GM19328 (cell line): ENCODE data around the gene ARRB2.
"Not testable (repeated sequence)": the region's sequence is repeated elsewhere in the genome, so short reads cannot be mapped to it uniquely, and the experiment has no call there.

Source experiments
- ATAC-seq: cut with Tn5 transposase; IDR thresholded peaks from one replicate; pipeline ENCODE4 v1.9.1; 2021; ENCODE audit warnings: mild to moderate bottlenecking, moderate library complexity; ENCODE audit not compliant: unreplicated experiment

The ARRB2 gene

DNA sequence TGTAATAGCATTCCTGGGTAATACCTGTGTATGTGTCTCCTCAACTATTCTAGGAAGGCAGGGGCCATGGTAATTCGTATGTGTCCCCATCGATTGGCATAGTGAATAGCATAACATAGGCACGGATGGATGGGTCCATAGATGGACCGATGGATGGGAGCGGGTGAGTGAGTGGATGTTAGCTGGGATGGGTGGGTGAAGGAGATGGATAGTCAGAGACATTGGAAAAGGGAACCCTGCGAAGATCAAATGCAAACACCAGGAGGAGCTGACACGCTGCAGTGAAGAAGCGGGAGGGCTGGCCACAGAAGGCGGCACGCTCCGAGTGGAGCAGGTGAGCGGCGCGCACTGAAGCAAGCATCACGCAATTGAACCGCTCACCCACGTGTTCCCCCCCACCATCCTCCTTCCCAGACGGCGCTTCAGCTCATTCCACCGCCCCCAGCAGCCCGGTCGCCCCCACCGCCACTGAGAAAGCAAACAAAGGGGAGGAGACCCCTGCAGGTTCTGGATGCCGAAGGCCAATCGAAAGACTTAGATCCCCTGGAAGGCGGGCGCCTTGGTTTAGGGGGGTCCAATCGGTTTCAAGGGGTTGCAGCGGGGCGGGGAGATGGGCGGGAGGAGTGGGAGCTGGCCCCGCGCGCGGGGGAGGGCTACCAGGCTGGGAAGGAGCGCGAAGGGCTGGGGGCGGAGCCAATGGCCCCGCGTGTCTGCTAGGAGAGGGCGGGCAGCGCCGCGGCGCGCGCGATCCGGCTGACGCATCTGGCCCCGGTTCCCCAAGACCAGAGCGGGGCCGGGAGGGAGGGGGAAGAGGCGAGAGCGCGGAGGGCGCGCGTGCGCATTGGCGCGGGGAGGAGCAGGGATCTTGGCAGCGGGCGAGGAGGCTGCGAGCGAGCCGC is at the start of gene ARRB2:
TSS of gene ARRB2 (plus strand) at position 839 of the 899 bp plus-strand sequence. CDS start 90 bp downstream, outside the sequence.
- peak; percentile 82 for ATAC-seq

DNA sequence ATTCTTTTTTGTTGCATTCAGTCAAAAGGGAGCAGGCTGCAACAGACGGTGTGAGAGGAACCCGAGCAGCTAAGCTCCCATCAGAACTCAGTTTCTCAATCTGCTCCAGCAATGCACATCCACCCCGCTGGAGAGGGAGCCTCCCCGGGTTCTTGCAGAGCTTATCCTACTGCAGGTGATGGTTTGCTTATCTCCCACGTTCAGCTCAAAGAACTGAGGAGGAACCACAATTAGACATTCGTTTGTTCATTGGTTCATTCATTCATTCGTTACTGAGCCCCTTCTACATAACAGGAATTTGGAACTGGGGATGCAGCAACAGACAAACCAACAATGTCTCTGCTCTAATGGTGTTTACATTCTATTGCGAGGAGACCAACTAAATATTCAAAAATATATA is 46.7 kb upstream of the ARRB2 start:
- no peak for ATAC-seq

- ATAC-seq = no peak
Measured at GRCh38 chr17:4664230-4664629, 46.2 kb upstream of the ARRB2 start.

GRCh38 chr17:4665027-4665426 is 45.4 kb upstream of the ARRB2 start:
- ATAC-seq = no peak

GRCh38 chr17:4666296-4666695 is 44.1 kb upstream of the ARRB2 start:
- ATAC-seq = no peak

GRCh38 chr17:4667166-4667565 is 43.3 kb upstream of the ARRB2 start:
- no peak for ATAC-seq

DNA sequence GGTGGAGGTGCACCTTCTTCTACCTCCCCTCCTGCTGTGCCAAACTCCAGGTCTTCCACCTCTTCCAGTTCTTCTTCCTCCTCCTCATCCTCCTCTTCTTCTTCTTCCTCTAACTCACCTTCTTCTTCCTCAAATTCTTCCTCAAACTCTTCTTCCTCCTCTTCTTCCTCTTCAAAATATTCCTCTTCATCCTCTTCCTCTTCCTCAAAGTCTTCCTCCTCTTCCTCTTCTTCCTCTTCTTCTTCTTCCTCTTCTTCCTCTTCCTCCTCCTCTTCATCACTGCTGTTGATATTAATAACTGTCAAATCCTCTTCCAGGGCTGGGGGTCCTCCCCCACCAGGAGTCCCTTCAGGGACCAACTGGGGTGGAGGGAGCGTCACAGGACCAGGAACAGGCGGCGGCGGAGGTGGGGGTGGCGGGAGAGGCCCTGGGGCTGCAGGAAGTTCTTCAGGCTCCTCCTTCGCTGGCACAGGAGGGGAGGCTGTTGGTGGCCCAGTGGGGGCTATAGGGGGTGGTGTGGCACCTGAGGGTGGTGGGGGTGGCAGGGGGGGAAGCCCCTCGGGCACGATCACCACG is 38.3 kb upstream of the ARRB2 start:
- ATAC-seq = no peak

- no peak for ATAC-seq
Measured at GRCh38 chr17:4672751-4673150, 37.7 kb upstream of the ARRB2 start.

GRCh38 chr17:4673169-4673568 is 37.3 kb upstream of the ARRB2 start:
- ATAC-seq = no peak

DNA sequence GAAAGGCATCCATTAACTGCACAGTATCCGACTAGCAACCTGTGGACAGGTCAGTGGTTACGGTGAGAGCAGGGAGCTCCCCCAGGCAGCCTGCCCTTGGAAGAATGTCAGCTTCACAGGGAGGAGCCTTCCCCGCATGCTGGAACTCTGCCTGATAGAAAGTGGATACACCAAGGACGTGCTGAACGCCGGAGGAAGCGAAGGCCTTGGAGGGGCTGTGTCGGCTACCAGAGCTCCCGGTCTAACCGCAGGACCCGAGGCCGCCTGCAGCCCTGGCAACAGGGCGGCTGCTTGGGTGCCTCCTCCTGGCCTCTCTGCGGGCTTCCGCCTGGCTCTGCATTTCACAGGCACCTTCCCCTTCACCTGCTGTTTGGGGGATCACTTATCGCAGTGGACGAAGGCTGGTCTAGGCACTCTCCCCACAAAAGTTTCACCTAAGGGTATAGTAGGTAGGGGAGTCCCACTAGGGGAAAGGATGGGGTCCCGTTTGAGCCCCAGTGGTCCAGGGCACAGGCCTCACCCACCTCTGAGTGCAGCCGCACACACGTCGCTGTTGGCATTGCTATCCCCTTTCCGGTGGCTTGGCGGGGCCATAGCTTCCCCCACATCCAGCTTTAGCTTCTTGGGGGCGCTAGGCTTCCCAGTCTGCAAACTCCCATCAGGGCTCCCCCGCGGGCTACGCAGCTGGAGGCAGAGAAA is 36.3 kb upstream of the ARRB2 start:
- ATAC-seq = no peak

DNA sequence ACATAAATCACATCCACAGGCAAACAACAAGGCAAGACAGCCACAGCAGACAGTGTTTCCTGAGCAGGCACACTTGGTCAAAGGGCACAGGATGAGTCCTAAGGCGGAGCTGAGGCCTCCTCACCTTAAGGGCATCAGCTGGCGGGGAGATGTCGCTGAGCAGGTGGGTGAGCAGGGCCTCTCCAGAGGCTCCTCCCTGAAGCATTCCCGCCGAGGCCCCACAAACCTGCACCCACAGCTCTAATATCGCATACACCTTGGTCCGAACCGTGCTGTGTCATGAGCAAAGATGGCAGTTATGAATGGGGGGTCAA is 35.8 kb upstream of the ARRB2 start:
- no peak for ATAC-seq

- no peak for ATAC-seq
Measured at GRCh38 chr17:4675791-4676190, 34.6 kb upstream of the ARRB2 start.

- no peak for ATAC-seq
Measured at GRCh38 chr17:4676791-4677190, 33.6 kb upstream of the ARRB2 start.

DNA sequence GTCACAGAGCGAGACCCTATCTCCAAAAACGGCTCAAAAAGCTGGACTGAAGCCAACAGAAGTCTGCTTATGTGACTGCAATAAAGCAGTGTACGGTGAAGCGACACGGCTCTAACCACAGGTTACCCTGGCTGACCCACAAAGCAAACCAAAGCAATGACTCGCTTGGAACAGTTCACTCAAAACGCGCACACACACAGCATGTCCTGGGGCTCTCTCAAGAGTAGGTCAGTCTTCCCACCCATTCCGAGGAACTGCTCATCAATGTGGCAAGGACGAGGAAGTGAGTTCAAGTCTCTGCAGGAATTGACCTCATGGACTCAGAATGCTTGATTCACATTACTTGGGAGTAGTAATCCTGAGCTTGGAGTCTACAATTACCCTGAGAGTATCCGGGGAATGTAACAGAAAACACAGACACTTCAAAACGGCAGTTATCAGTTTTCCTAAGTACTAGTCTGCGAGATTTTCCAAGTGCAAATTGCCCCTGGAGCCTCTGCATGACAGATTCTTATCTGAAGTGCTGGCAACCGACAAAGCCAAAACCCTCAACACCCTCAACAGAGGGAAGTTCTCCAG is 31.9 kb upstream of the ARRB2 start:
- no peak for ATAC-seq

DNA sequence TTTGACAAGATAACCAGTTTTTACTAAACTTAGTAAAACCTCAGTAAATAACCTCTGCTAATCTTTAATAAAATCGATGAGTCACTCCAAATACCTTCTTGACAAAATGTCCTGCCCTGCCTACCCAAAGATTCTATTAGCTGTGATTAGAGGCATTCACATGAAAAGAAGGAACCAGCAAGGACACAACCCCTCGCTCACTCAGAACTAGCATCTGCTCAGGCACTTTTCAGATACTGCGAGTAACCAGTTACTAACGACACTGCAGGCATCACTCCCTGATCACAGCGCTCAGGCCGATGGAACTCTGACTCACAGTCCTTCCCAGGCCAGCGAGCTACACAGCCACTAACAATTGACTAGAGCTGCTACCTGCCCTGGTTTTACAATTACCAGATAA is 30.8 kb upstream of the ARRB2 start:
- ATAC-seq = no peak

DNA sequence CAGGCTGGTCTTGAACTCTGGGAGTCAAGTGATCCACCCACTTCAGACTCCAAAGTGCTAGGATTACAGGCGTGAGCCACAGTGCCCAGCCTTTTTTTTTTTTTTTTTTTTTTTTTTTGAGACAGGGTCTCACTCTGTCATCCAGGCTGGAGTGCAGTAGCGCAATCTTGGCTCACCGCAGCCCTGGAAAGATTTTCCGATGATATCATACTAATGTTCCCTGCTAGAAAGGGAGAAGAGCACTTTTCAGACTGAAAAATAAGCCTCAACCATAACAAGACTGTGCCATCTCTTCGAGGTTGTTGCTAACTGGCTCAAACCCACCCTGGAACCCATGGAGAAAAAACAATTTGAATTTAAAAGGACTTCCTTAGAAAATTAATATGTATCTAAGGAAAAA is 26.7 kb upstream of the ARRB2 start:
- not testable (repeated sequence) for ATAC-seq

DNA sequence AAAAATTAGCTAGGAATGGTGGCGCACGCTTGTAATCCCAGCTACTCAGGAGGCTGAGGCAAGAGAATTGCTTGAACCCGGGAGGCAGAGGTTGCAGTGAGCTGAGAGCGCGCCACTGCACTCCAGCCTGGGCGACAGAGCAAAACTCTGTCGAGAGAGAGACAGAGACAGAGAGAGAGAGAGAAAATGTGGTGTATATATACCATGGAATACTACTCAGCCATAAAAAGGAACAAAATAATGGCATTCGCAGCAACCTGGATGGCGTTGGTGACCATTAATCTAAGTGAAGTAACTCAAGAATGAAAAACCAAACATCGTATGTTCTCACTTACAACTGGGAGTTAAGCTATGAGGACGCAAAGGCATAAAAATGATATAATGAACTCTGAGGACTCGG is 20.6 kb upstream of the ARRB2 start:
- ATAC-seq = not testable (repeated sequence)

- no peak for ATAC-seq
Measured at GRCh38 chr17:4690745-4691144, 19.7 kb upstream of the ARRB2 start.

- ATAC-seq = no peak
Measured at GRCh38 chr17:4691686-4692085, 18.7 kb upstream of the ARRB2 start.

- no peak for ATAC-seq
Measured at GRCh38 chr17:4693416-4693815, 17.0 kb upstream of the ARRB2 start.

- ATAC-seq = no peak
Measured at GRCh38 chr17:4696437-4696805, 14.0 kb upstream of the ARRB2 start.
